OCI-LY7 (cell line): ENCODE measurements around the gene KDM3A. TPM values are rescaled to one million over a fixed set of nuclear protein-coding genes. Genes with fewer than 3 reads are reported as not detected.

Experiments
- BruUV-seq: library from RNA; stranded (reverse); fragments of 400-500 nt; replicated peaks from 2 replicates; lab custom pipeline; 2021; lab: Mats Ljungman, UMichigan
- CTCF ChIA-PET: fragments of 300-600 bp; sonication (Branson Sonifier 250); formaldehyde crosslinking; loops from one replicate; lab custom pipeline; 2022; ENCODE audit warnings: antibody characterized with exemption; ENCODE audit not compliant: unreplicated experiment; lab: Charles Lee
- POLR2A ChIA-PET: fragments of 300-600 bp; sonication (Branson Sonifier 250); formaldehyde crosslinking; loops from one replicate; lab custom pipeline; 2022; ENCODE audit warnings: antibody characterized with exemption; lab: Charles Lee
- DNase-seq: peaks from one replicate; pipeline ENCODE4 v3.0.0-alpha.2; 2015; ENCODE audit warnings: low spot score
- H2AFZ ChIP-seq: fragments of 200-600 bp; sonication (generic), shearing (Covaris generic); 2 replicates; pipeline ENCODE4 v1.6.1; 2014; ENCODE audit warnings: mild to moderate bottlenecking, antibody characterized with exemption, low read length, moderate library complexity
- H3K27ac ChIP-seq: fragments of 200-600 bp; sonication (generic); 2 replicates; pipeline ENCODE4 v1.5.1; 2014; ENCODE audit warnings: mixed run types, low read depth, mild to moderate bottlenecking, moderate library complexity, low read length, inconsistent platforms; ENCODE audit not compliant: poor library complexity, severe bottlenecking
- H3K36me3 ChIP-seq: fragments of 200-600 bp; sonication (generic); 2 replicates; pipeline ENCODE4 v1.6.1; 2014; ENCODE audit warnings: mild to moderate bottlenecking, antibody characterized with exemption, low read length, moderate library complexity, mixed read lengths; ENCODE audit not compliant: insufficient read depth
- H3K4me1 ChIP-seq: fragments of 200-600 bp; sonication (generic); 2 replicates; pipeline ENCODE4 v1.5.1; 2014; ENCODE audit warnings: mild to moderate bottlenecking, low read length; ENCODE audit not compliant: insufficient read depth, poor library complexity, severe bottlenecking
- H3K4me2 ChIP-seq: fragments of 200-600 bp; sonication (generic); 2 replicates; pipeline ENCODE4 v1.6.1; 2014; ENCODE audit warnings: mild to moderate bottlenecking, low read length
- H3K4me3 ChIP-seq: fragments of 200-600 bp; sonication (generic); 2 replicates; pipeline ENCODE4 v1.5.1; 2014; ENCODE audit warnings: mild to moderate bottlenecking, low read depth, low read length; ENCODE audit not compliant: poor library complexity, severe bottlenecking
- H3K79me2 ChIP-seq: fragments of 200-600 bp; sonication (generic); 2 replicates; pipeline ENCODE4 v1.6.1; 2016; ENCODE audit warnings: low read depth, mild to moderate bottlenecking, low read length, moderate library complexity, mixed read lengths; ENCODE audit not compliant: insufficient read depth
- H3K9me2 ChIP-seq: fragments of 200-600 bp; sonication (generic); 2 replicates; pipeline ENCODE4 v1.6.1; 2016; ENCODE audit warnings: mild to moderate bottlenecking, low read length, mixed read lengths; ENCODE audit not compliant: insufficient read depth
- H3K9me3 ChIP-seq: fragments of 200-600 bp; sonication (generic); 2 replicates; pipeline ENCODE4 v1.6.1; 2014; ENCODE audit warnings: mild to moderate bottlenecking, mixed run types, low read length, mixed read lengths
- H4K20me1 ChIP-seq: fragments of 200-600 bp; sonication (generic); 2 replicates; pipeline ENCODE4 v1.6.1; 2014; ENCODE audit warnings: mild to moderate bottlenecking, antibody characterized with exemption, low read length, moderate library complexity, mixed read lengths; ENCODE audit not compliant: insufficient read depth
- EZH2phosphoT487 ChIP-seq: fragments of 200-600 bp; sonication (generic); IDR thresholded peaks from 2 replicates; pipeline ENCODE4 v1.6.1; 2018; ENCODE audit warnings: low read depth, borderline replicate concordance, mild to moderate bottlenecking, mixed run types, antibody characterized with exemption, low read length, moderate library complexity, mixed read lengths
- intact Hi-C: fragments of 100-400 bp; cut with micrococcal nuclease; formaldehyde crosslinking; loops from one replicate; pipeline ENCODE4 v1.10.0; 2022; ENCODE audit not compliant: unreplicated experiment
- total RNA-seq, 2 experiments: library from RNA; depleted of rRNA in 1 of 2; stranded (reverse); fragments of >200 nt in 1 of 2; shearing (Covaris generic) in 1 of 2; gene quantifications; 2 replicates each; pipeline ENCODE4 v1.2.3, GENCODE V29; 2014 to 2022
- TF ChIP-seq, protein P1 (sequence below): fragments of 200-600 bp; sonication (generic); conservative IDR thresholded peaks from 2 replicates; pipeline ENCODE4 v1.5.1; 2014; ENCODE audit warnings: mild to moderate bottlenecking, antibody characterized with exemption, low read length, moderate library complexity, mixed read lengths

KDM3A gene
- total RNA-seq, 2 experiments from 2014 or later = 14.5 to 55.7 TPM

DNA sequence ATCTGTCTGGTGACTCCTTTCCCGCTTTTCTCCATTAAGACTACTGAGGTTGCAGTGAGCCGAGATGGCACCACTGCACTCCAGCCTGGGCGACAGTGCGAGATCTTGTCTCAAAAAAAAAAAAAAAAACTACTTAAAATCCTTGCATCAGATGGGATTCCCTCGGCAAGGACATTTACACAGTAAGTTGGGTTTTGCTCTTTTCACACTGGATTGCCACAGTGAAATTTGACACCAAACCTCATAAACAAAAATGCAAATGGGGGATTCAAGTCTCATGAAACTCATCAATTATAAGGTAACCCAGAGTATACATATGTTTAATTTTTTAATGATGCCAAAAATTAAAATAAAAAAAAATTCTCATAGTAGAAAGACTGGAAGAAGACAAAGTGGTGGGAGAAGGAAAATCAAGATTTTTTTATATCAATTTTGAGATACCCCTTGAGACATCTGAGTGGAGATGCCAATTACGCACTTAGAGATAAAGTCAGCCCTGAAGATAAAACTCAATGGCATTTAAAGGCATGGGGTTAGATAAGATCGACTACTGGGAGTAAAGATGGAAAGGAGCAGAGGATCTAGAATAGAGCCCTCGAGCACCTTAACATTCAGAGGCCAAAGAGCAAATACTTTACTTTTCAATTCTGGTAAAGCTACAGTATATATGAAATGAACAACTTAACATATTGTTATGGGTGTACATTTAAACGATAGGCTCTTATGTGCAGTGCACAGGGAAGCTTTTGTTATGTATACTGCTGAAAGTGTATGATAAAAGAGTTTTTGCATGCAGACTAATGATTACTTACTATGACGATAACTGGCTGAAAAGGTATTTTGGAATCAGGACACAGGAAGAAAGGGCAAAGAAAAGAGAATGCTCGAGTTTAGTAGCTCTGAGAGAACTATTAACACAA lies 84.5 kb downstream of the KDM3A start:
- no TSS peak for BruUV-seq
- no peak for DNase-seq
- TF ChIP-seq EZH2phosphoT487 = no peak
- TF ChIP-seq, protein P1, sequence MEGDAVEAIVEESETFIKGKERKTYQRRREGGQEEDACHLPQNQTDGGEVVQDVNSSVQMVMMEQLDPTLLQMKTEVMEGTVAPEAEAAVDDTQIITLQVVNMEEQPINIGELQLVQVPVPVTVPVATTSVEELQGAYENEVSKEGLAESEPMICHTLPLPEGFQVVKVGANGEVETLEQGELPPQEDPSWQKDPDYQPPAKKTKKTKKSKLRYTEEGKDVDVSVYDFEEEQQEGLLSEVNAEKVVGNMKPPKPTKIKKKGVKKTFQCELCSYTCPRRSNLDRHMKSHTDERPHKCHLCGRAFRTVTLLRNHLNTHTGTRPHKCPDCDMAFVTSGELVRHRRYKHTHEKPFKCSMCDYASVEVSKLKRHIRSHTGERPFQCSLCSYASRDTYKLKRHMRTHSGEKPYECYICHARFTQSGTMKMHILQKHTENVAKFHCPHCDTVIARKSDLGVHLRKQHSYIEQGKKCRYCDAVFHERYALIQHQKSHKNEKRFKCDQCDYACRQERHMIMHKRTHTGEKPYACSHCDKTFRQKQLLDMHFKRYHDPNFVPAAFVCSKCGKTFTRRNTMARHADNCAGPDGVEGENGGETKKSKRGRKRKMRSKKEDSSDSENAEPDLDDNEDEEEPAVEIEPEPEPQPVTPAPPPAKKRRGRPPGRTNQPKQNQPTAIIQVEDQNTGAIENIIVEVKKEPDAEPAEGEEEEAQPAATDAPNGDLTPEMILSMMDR = no peak
- intact Hi-C loops = loop anchor here (10.0 kb wide), 1 partner anchor 59 kb away; no protein-coding TSS in a partner anchor
- Histone ChIP-seq H3K9me3 (peaks cover under 1% of the 10 kb centered on the region; the same call in 1 of the 2 replicates), H3K4me1 (no peaks in the 10 kb centered on the region), H3K79me2 (no peaks in the 10 kb centered on the region), H3K27ac (no peak overlapping the region), H4K20me1 (no peaks in the 10 kb centered on the region), H3K4me2 (no peak overlapping the region), H3K36me3 (no peaks in the 10 kb centered on the region), H2AFZ (no peak overlapping the region), H3K4me3 (no peak overlapping the region), H3K9me2 (no peaks in the 10 kb centered on the region)
- ChIA-PET POLR2A (interaction anchor here (0.7 kb wide), 1 partner anchor 60 kb away, joined by 3 read pairs; no protein-coding TSS in a partner anchor), CTCF (no interaction called here)

DNA sequence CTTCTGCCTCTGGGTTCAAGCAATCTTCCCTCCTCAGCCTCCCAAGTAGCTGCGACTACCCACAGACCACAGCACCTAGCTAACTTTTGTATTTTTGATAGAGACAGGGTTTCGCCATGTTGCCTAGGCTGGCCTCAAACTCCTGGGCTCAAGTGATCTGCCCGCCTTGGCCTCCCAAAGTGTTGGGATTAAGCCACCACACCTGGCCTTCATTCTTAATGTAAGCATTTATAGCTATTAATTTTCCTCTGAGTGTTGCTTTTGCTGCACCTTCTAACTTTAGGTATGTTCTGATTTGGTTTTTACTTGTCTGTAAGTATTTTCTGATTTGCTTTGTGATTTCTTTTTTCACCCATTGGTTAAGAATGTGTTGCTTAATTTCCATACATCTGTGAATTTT lies 92.4 kb downstream of the KDM3A start:
- Histone ChIP-seq H3K27ac (no peak overlapping the region), H3K9me2 (no peaks in the 10 kb centered on the region), H2AFZ (no peak overlapping the region), H3K4me2 (no peak overlapping the region), H3K9me3 (no peaks in the 10 kb centered on the region), H4K20me1 (no peaks in the 10 kb centered on the region), H3K36me3 (no peaks in the 10 kb centered on the region), H3K79me2 (no peaks in the 10 kb centered on the region), H3K4me1 (no peaks in the 10 kb centered on the region), H3K4me3 (no peak overlapping the region)
- ChIA-PET POLR2A (no interaction called here), CTCF (no interaction called here)
- BruUV-seq = no TSS peak
- DNase-seq = no peak
- no peak for TF ChIP-seq EZH2phosphoT487
- TF ChIP-seq, protein P1 = no peak
- intact Hi-C loops = no loop called here

DNA sequence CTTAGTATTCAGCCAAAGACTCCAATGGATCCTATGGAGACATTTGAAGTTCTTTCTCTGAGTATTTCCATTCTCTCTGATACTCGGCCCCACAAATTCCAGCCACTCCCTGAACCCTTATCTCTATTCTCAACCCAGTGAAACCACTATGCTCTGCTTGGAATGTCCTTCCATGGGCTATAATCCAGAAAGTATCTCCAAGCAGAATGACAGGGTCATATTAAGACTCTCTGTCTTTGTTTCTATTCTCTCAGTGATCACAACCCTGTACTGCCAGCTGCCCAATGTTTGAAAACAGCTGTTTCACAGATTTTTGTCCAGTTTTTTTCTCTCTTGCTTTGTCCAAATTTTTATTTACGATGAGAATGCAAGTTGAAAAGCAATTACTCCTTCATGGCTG lies 100.2 kb downstream of the KDM3A start:
- H3K27ac ChIP-seq = no peak overlapping the region
- no peaks in the 10 kb centered on the region; the same call in 1 of the 2 replicates for H3K36me3 ChIP-seq
- H3K4me3 ChIP-seq = no peak overlapping the region
- H4K20me1 ChIP-seq = no peaks in the 10 kb centered on the region
- no peaks in the 10 kb centered on the region for H3K4me1 ChIP-seq
- intact Hi-C loops = no loop called here
- no peak overlapping the region for H3K4me2 ChIP-seq
- H3K79me2 ChIP-seq = no peaks in the 10 kb centered on the region
- H3K9me2 ChIP-seq = no peaks in the 10 kb centered on the region
- H3K9me3 ChIP-seq = no peaks in the 10 kb centered on the region
- TF ChIP-seq, protein P1 = no peak
- TF ChIP-seq EZH2phosphoT487 = no peak
- DNase-seq = no peak
- ChIA-PET CTCF (no interaction called here), POLR2A (interaction anchor here (1.6 kb wide), 1 partner anchor 80 kb away, joined by 4 read pairs; no protein-coding TSS in a partner anchor)
- H2AFZ ChIP-seq = no peak overlapping the region
- BruUV-seq = no TSS peak
